K562 (cell line): Measurements from ENCODE around the gene LSR. TPM values are rescaled to one million over a fixed set of nuclear protein-coding genes. Genes with fewer than 3 reads are reported as not detected.

Source experiments
- ATF1 ChIP-seq, 2 experiments: fragments of 450-650 bp in 1 of 2; IDR thresholded peaks; 2 replicates each; pipeline ENCODE4 v1.6.1; 2016; ENCODE audit warnings: missing compliant biosample characterization in 1 of 2, missing genetic modification characterization in 1 of 2
- NEUROD1 ChIP-seq: fragments of 150-350 bp; IDR thresholded peaks from 2 replicates; pipeline ENCODE4 v1.6.1; 2014; ENCODE audit warnings: borderline replicate concordance, low read length, low read depth; ENCODE audit not compliant: partially characterized antibody
- PHTF2 ChIP-seq: fragments of 250-450 bp; sonication (Bioruptor Pico); IDR thresholded peaks from 2 replicates; pipeline ENCODE4 v1.5.0; 2021; ENCODE audit warnings: mild to moderate bottlenecking
- POLR2G ChIP-seq: fragments of 200-400 bp; formaldehyde crosslinking; IDR thresholded peaks from 2 replicates; pipeline ENCODE4 v1.6.1; 2017; ENCODE audit warnings: low read depth, mild to moderate bottlenecking, antibody characterized with exemption, low read length, moderate library complexity
- ZKSCAN3 ChIP-seq: fragments of 250-450 bp; sonication (Bioruptor Pico); IDR thresholded peaks from 2 replicates; pipeline ENCODE4 v1.4.0; 2020
- ZNF23 ChIP-seq: fragments of 250-450 bp; sonication (Bioruptor Pico); IDR thresholded peaks from 2 replicates; pipeline ENCODE4 v1.4.0; 2020; ENCODE audit warnings: mild to moderate bottlenecking
- ZNF707 ChIP-seq: fragments of 250-450 bp; sonication (Bioruptor Pico); conservative IDR thresholded peaks from 2 replicates; pipeline ENCODE4 v1.8.0; 2022; ENCODE audit warnings: inconsistent platforms, mild to moderate bottlenecking, moderate library complexity
- polyA plus RNA-seq, 8 experiments: library from polyadenylated mRNA; depleted of rRNA in 4 of 8; stranded (reverse) in 5 of 8; unstranded in 3 of 8; fragments of >200 nt; fragmentation: Nextera tagmentation in 2 of 8; fragmentation: Illumina TruSeq in 1 of 8; extraction: Ambion mirVana in 2 of 8; extraction: Trizol in 1 of 8; gene quantifications; 2 replicates each; pipeline versions ENCODE4 v1.2.1 to v1.2.3, GENCODE V29; 2011 to 2014; ENCODE audit warnings: inconsistent platforms in 1 of 8, missing spikeins in 1 of 8
- total RNA-seq, 7 experiments: library from RNA; depleted of rRNA in 6 of 7; stranded (reverse); fragments of >200 nt in 6 of 7; fragmentation: Illumina TruSeq in 2 of 7; extraction: Trizol in 2 of 7; gene quantifications; 2 replicates each; pipeline versions ENCODE4 v1.2.1 to v1.2.3, GENCODE V29; 2011 to 2021; ENCODE audit warnings: low replicate concordance in 1 of 7
- TF ChIP-seq, protein P1 (sequence below), 2 experiments: fragments of 450-650 bp in 1 of 2; sonication (generic) in 1 of 2; formaldehyde crosslinking in 1 of 2; IDR thresholded peaks; 2 replicates each; pipeline versions ENCODE4 v1.7.1 to v1.9.0; 2016 to 2022; ENCODE audit warnings: inconsistent platforms in 1 of 2, mild to moderate bottlenecking in 1 of 2, missing genetic modification reagents in 1 of 2
- TF ChIP-seq, protein P2 (sequence below), 2 experiments: fragments of 450-650 bp in 1 of 2; IDR thresholded peaks; 2 replicates each; pipeline ENCODE4 v1.6.1; 2011 to 2017; ENCODE audit warnings: low read depth in 2 of 2, antibody characterized with exemption in 1 of 2, borderline replicate concordance in 1 of 2, low read length in 1 of 2, mild to moderate bottlenecking in 1 of 2, mixed read lengths in 1 of 2; ENCODE audit not compliant: control insufficient read depth in 1 of 2
- TF ChIP-seq, protein P3 (sequence below): fragments of 450-650 bp; IDR thresholded peaks from 2 replicates; pipeline ENCODE4 v1.7.1; 2018; ENCODE audit warnings: mild to moderate bottlenecking, low read depth; ENCODE audit not compliant: partially characterized antibody

Gene LSR
- total and polyA plus RNA-seq, 9 of the 15 experiments (the other 6 are each of a cell fraction or from before 2014, with no cell fraction given), result 0.44 to 87.9 (median 28.0) TPM

DNA sequence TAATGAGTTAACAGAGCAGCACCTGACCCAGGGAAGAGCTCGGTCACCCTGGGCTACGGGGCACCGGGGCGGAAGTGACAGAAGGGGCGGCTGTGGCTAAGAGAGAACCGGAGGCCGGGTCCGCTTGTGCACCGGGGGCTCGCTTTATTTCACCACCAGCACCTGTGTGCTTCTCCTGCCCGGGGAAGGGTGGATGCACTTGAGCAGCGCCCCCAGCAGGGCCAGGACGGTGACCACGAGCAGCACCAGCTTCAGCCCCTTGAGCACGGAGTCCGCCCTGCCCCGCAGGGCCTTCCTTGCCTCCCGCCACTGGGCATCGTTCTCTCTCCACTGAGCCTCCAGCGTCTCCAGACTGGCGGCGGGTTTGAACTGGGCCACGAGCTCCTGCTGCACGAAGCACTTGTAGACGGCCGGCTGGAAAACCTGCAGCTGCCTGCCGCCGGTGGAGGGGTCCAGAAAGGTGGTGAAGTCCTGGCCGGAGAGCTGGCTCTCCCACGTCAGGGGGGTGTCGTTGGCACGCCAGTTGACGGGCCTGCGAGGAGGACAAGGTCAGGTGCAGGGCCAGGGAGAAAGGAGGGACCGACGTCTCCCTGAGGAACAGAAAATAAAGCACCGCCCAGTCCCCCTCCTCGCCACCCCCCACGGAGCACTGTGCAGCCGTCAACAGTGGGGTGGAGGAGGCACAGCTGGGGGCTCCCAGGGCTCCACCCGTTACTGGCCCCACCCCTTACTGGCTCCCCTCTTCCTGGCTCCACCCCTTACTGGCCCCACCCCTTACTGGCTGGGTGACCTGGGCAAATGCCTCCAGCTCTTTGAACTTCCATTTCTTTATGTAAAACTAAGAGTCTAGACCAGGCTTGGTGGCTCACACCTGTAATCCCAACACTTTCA is 23.9 kb upstream of the LSR start (continued):
- TF ChIP-seq, protein P1, sequence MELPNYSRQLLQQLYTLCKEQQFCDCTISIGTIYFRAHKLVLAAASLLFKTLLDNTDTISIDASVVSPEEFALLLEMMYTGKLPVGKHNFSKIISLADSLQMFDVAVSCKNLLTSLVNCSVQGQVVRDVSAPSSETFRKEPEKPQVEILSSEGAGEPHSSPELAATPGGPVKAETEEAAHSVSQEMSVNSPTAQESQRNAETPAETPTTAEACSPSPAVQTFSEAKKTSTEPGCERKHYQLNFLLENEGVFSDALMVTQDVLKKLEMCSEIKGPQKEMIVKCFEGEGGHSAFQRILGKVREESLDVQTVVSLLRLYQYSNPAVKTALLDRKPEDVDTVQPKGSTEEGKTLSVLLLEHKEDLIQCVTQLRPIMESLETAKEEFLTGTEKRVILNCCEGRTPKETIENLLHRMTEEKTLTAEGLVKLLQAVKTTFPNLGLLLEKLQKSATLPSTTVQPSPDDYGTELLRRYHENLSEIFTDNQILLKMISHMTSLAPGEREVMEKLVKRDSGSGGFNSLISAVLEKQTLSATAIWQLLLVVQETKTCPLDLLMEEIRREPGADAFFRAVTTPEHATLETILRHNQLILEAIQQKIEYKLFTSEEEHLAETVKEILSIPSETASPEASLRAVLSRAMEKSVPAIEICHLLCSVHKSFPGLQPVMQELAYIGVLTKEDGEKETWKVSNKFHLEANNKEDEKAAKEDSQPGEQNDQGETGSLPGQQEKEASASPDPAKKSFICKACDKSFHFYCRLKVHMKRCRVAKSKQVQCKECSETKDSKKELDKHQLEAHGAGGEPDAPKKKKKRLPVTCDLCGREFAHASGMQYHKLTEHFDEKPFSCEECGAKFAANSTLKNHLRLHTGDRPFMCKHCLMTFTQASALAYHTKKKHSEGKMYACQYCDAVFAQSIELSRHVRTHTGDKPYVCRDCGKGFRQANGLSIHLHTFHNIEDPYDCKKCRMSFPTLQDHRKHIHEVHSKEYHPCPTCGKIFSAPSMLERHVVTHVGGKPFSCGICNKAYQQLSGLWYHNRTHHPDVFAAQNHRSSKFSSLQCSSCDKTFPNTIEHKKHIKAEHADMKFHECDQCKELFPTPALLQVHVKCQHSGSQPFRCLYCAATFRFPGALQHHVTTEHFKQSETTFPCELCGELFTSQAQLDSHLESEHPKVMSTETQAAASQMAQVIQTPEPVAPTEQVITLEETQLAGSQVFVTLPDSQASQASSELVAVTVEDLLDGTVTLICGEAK (IDR thresholded peaks at IDR 0.05), result no peak
- TF ChIP-seq, protein P1 (CRISPR knock-in tag; IDR thresholded peaks at IDR 0.05), result no peak
- TF ChIP-seq NEUROD1 (no peak), ZKSCAN3 (CRISPR knock-in tag) (no peak), ZNF23 (CRISPR knock-in tag) (no peak), PHTF2 (CRISPR knock-in tag) (no peak), ZNF707 (CRISPR knock-in tag) (no peak), ATF1 (CRISPR knock-in tag; IDR thresholded peaks at IDR 0.05) (no peak), ATF1 (tag; IDR thresholded peaks at IDR 0.05) (no peak; the same call in 1 of the 2 replicates), POLR2G (0 out of 2 replicates have a peak, but pooled peaks have one; percentile 18)
- TF ChIP-seq, protein P2, sequence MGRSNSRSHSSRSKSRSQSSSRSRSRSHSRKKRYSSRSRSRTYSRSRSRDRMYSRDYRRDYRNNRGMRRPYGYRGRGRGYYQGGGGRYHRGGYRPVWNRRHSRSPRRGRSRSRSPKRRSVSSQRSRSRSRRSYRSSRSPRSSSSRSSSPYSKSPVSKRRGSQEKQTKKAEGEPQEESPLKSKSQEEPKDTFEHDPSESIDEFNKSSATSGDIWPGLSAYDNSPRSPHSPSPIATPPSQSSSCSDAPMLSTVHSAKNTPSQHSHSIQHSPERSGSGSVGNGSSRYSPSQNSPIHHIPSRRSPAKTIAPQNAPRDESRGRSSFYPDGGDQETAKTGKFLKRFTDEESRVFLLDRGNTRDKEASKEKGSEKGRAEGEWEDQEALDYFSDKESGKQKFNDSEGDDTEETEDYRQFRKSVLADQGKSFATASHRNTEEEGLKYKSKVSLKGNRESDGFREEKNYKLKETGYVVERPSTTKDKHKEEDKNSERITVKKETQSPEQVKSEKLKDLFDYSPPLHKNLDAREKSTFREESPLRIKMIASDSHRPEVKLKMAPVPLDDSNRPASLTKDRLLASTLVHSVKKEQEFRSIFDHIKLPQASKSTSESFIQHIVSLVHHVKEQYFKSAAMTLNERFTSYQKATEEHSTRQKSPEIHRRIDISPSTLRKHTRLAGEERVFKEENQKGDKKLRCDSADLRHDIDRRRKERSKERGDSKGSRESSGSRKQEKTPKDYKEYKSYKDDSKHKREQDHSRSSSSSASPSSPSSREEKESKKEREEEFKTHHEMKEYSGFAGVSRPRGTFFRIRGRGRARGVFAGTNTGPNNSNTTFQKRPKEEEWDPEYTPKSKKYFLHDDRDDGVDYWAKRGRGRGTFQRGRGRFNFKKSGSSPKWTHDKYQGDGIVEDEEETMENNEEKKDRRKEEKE (IDR thresholded peaks at IDR 0.05; ENCODE audit: borderline replicate concordance in 1 of 2, control insufficient read depth in 1 of 2, low read depth in 2 of 2, low read length in 1 of 2), result no peak
- TF ChIP-seq, protein P3, sequence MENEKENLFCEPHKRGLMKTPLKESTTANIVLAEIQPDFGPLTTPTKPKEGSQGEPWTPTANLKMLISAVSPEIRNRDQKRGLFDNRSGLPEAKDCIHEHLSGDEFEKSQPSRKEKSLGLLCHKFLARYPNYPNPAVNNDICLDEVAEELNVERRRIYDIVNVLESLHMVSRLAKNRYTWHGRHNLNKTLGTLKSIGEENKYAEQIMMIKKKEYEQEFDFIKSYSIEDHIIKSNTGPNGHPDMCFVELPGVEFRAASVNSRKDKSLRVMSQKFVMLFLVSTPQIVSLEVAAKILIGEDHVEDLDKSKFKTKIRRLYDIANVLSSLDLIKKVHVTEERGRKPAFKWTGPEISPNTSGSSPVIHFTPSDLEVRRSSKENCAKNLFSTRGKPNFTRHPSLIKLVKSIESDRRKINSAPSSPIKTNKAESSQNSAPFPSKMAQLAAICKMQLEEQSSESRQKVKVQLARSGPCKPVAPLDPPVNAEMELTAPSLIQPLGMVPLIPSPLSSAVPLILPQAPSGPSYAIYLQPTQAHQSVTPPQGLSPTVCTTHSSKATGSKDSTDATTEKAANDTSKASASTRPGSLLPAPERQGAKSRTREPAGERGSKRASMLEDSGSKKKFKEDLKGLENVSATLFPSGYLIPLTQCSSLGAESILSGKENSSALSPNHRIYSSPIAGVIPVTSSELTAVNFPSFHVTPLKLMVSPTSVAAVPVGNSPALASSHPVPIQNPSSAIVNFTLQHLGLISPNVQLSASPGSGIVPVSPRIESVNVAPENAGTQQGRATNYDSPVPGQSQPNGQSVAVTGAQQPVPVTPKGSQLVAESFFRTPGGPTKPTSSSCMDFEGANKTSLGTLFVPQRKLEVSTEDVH, result no peak
